Stimulated activated CD4-positive, alpha-beta T cell treated with anti-CD3 and anti-CD28 coated beads, Interleukin-15, amount 100 ng/mL, for 48 hours (primary cell): ENCODE measurements around the gene SHANK1.

ENCODE experiments used
- DNase-seq, 2 donors: peaks; one replicate each; pipeline ENCODE4 v3.0.0-alpha.2; 2020; ENCODE audit warnings: low read depth in 2 of 2

The SHANK1 gene

GRCh38 chr19:50728084-50728737 lies 8.6 kb upstream of the SHANK1 start:
- peak; percentile 84 to 86 for DNase-seq

- DNase-seq = no peak
Observed at GRCh38 chr19:50725911-50726230, 6.3 kb upstream of the SHANK1 start.

GRCh38 chr19:50725218-50725910 lies 5.8 kb upstream of the SHANK1 start:
- DNase-seq = no peak

GRCh38 chr19:50724522-50725217 lies 5.1 kb upstream of the SHANK1 start:
- peak; percentile 96 to 97 for DNase-seq

GRCh38 chr19:50723735-50724521 lies 4.3 kb upstream of the SHANK1 start:
- DNase-seq = no peak

GRCh38 chr19:50723069-50723468 lies 3.5 kb upstream of the SHANK1 start, which contains the start of gene CLEC11A:
Gene CLEC11A, plus strand, starts transcription at chr19:50723364. Its CDS starts 162 bp downstream, at chr19:50723526.
- DNase-seq = no peak

- no peak for DNase-seq
Observed at GRCh38 chr19:50722201-50723013, 2.8 kb upstream of the SHANK1 start.

- DNase-seq = no peak
Observed at GRCh38 chr19:50721441-50722137, 2.0 kb upstream of the SHANK1 start.

- no peak for DNase-seq
Observed at GRCh38 chr19:50720921-50721381, 1.3 kb upstream of the SHANK1 start.

GRCh38 chr19:50720181-50720920 lies 749 bp upstream of the SHANK1 start:
- no peak for DNase-seq

GRCh38 chr19:50719119-50719435 lies 525 bp downstream of the SHANK1 start:
- DNase-seq = no peak

- no peak for DNase-seq
Observed at GRCh38 chr19:50718255-50719118, 1.1 kb downstream of the SHANK1 start.

GRCh38 chr19:50717891-50718254 lies 1.7 kb downstream of the SHANK1 start:
- DNase-seq = no peak

GRCh38 chr19:50717026-50717723 lies 2.4 kb downstream of the SHANK1 start:
- no peak for DNase-seq

GRCh38 chr19:50716178-50717025 lies 3.2 kb downstream of the SHANK1 start:
- DNase-seq = no peak

- DNase-seq = no peak
Observed at GRCh38 chr19:50713556-50714236, 5.9 kb downstream of the SHANK1 start.

- no peak for DNase-seq
Observed at GRCh38 chr19:50712833-50713232, 6.8 kb downstream of the SHANK1 start.
